Non-pigmented ciliary epithelial cell (primary cell): Measurements from ENCODE around the gene VIM.
"Not testable (repeated sequence)": the region's sequence is repeated elsewhere in the genome, so short reads cannot be mapped to it uniquely, and the experiment has no call there.

Experiments
- DNase-seq: peaks from one replicate; pipeline ENCODE4 v3.0.0-alpha.2; 2010; ENCODE audit warnings: low read depth

Gene VIM

GRCh38 chr10:17256627-17257026 lies 28.6 kb downstream of the VIM start:
- no peak for DNase-seq

GRCh38 chr10:17257466-17258321 lies 29.7 kb downstream of the VIM start:
- no peak for DNase-seq

GRCh38 chr10:17262502-17262901 lies 34.5 kb downstream of the VIM start:
- no peak for DNase-seq

GRCh38 chr10:17263580-17263979 lies 35.5 kb downstream of the VIM start:
- no peak for DNase-seq

- DNase-seq, result no peak
Observed at GRCh38 chr10:17265468-17265867, 37.4 kb downstream of the VIM start.

- not testable (repeated sequence) for DNase-seq
Observed at GRCh38 chr10:17266549-17266948, 38.5 kb downstream of the VIM start.

GRCh38 chr10:17272648-17273047 lies 44.6 kb downstream of the VIM start:
- DNase-seq, result no peak

DNA sequence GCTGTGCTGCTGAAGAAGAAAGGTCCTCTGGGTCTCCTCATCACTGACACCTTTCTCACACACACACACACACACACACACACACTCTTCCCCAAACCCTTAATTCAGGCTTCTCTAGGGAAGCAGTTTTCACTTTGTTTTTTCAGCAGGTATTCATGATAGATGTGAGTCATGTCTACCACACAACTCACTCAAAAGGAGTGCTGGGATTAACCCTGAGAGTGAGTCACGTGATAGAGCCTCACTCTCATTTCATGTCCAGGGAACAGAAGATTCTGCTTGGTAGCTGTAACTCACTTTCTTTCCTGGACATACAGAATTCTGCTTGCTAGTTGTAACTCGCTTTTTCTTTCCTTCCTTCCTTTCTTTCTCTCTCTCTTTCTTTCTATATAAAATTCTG lies 45.4 kb downstream of the VIM start:
- DNase-seq, result no peak

DNA sequence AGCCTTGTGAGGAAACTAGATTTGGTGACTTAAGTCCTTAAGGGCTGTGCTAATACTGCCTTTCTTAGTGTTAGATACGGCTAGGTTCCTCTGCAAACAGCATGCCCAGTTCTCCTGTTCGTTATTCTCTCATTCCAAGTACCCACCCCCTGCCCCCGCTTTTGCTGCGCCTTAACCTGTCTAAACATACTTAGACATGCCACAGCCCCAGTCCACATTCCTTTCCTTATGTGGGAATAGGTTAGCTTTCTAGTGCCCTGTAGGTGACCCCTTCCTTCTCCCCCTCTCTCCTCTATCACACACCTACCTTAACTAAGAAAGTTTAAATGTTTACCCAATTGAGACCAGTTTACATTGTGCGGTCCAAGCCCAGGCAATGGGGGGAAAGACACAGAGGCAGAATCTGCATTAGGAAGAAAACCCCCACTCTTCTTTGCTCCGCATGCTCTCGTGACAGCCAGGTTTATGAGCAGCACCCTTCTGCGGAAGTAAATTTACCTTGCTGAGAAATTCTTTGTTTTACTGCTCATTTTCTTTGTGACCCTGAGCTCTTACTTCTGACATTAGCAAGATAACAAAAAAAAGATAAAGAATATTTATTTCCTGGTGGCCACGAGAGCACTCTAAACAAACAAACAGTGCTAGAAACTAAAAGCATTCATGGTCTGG lies 48.8 kb downstream of the VIM start:
- DNase-seq, result no peak

DNA sequence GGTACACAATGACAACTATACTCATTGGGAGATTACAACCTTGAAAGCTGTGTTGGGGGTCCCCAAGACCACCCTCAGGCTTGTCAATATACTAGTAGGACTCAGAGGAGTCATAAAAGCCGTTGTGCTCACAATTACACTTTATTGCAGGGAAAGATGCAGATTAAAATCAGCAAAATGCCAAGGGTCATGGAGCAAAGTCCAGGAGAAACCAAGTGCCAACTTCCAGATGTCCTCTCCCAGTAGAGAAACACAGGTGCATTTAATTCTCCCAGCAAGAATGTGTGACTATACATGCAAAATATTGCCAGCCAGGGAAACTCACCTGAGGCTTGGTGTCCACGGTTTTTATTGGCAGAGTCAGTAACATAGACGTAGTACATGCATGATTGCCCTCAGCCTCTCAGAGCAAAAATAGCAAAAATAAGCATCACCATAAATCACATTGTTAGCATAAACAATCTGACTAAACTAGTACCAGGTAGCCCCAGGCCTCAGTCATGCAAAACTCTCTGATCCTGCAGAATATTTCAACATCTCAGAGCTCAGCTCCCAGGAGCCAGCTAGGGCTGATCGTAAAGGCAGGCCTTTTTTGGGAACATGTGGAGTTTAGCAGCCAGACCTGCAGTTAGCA lies 50.7 kb downstream of the VIM start:
- DNase-seq, result no peak

- DNase-seq, result no peak
Observed at GRCh38 chr10:17282311-17282710, 54.3 kb downstream of the VIM start.

DNA sequence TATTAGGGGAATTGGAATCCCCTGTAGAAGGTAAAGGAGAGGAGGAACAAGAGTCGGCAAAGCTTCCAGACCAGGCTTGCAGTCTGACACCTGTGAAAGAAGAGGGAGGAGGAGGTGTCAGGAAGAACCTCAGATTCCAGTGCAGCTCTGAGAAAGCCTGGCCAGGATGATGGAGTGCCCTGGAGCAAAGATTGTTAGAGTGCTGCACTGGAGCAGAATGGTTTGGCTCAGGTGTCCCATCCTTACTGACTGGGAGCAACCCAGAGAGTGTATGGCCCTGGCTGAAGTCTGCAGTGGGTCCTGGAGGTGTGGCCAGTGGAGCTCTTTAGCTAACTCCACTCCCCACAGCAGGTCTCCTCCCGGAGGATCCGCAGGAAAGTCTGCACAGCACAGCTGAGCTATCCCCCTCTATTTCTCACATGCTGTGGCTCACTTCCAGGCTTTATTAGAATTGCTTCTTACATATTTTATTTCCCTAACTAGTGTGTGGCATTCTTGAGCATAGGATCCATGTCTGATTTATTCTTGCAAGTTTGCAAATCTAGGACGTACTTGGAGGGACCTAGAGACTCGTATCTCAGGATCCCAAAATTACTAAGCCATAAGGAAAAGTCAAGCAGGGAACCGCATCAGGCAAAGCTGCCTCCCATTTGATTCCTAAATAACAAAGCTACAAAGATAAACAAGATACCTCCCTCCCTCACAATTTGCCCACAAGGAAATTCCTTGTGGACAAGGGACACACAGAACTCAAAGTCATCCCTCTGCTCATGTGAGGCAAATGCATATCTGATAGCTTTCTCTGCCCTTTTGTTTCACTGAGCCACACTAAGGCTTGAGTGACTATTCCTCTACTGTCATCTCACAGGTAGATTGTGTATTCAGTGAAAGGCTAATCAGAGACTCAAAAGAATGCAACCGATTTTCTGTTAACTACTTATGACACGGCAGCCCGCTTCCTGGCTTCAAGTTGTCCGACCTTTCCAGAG lies 58.8 kb downstream of the VIM start:
- no peak for DNase-seq
